Neural progenitor cell (in vitro differentiated cells): ENCODE data around the gene ZNF639. TPM values are rescaled to one million over a fixed set of nuclear protein-coding genes. Genes with fewer than 3 reads are reported as not detected.

Experiments used
- DNase-seq: peaks from one replicate; pipeline ENCODE4 v3.0.0-alpha.2; 2016; ENCODE audit warnings: low spot score
- H2AFZ ChIP-seq: fragments of 200-600 bp; sonication (generic); replicated peaks from 2 replicates; pipeline ENCODE4 v1.6.1; 2016; ENCODE audit warnings: antibody characterized with exemption
- H3F3A ChIP-seq: fragments of 200-600 bp; sonication (generic); 2 replicates; pipeline ENCODE4 v1.6.1; 2016; ENCODE audit warnings: antibody characterized with exemption, low read depth
- H3K27ac ChIP-seq: fragments of 200-600 bp; sonication (generic); 2 replicates; pipeline ENCODE4 v1.5.1; 2016; ENCODE audit warnings: mild to moderate bottlenecking
- H3K27me3 ChIP-seq: fragments of 200-600 bp; sonication (generic); 2 replicates; pipeline ENCODE4 v1.6.1; 2016; ENCODE audit warnings: mild to moderate bottlenecking, moderate library complexity
- H3K36me3 ChIP-seq: fragments of 200-600 bp; sonication (generic); 2 replicates; pipeline ENCODE4 v1.5.1; 2016
- H3K4me1 ChIP-seq: fragments of 200-600 bp; sonication (generic); 2 replicates; pipeline ENCODE4 v1.6.1; 2016; ENCODE audit warnings: mixed run types
- H3K4me2 ChIP-seq: fragments of 200-600 bp; sonication (generic); 2 replicates; pipeline ENCODE4 v1.6.1; 2016
- H3K4me3 ChIP-seq: fragments of 200-600 bp; sonication (generic); 2 replicates; pipeline ENCODE4 v1.5.1; 2016
- H3K79me2 ChIP-seq: fragments of 200-600 bp; sonication (generic); 2 replicates; pipeline ENCODE4 v1.6.1; 2016; ENCODE audit warnings: low read depth
- H3K9ac ChIP-seq: fragments of 200-600 bp; sonication (generic); 2 replicates; pipeline ENCODE4 v1.6.1; 2016
- H3K9me3 ChIP-seq: fragments of 200-600 bp; sonication (generic); 2 replicates; pipeline ENCODE4 v1.5.1; 2016; ENCODE audit warnings: low read depth
- H4K20me1 ChIP-seq: fragments of 200-600 bp; sonication (generic); 2 replicates; pipeline ENCODE4 v1.6.1; 2016; ENCODE audit warnings: low read depth
- H3K27ac Mint-ChIP-seq: 3 replicates; pipeline ENCODE4 v1.8.0; 2021; ENCODE audit warnings: mixed read lengths
- H3K27me3 Mint-ChIP-seq: 2 replicates; pipeline ENCODE4 v1.8.0; 2022; ENCODE audit warnings: low read depth, mild to moderate bottlenecking, inconsistent platforms, moderate library complexity, mixed read lengths; ENCODE audit not compliant: insufficient read depth
- H3K36me3 Mint-ChIP-seq: 3 replicates; pipeline ENCODE4 v1.8.0; 2021; ENCODE audit warnings: mixed read lengths
- H3K4me1 Mint-ChIP-seq: 3 replicates; pipeline ENCODE4 v1.8.0; 2021; ENCODE audit warnings: mixed read lengths
- H3K4me3 Mint-ChIP-seq: 3 replicates; pipeline ENCODE4 v1.8.0; 2021; ENCODE audit warnings: mild to moderate bottlenecking, moderate library complexity, mixed read lengths
- H3K9me3 Mint-ChIP-seq: 3 replicates; pipeline ENCODE4 v1.8.0; 2020; ENCODE audit warnings: mixed read lengths
- EZH2 ChIP-seq: fragments of 200-600 bp; sonication (generic); IDR thresholded peaks from 2 replicates; pipeline ENCODE4 v1.6.1; 2017; ENCODE audit warnings: antibody characterized with exemption, mild to moderate bottlenecking, moderate library complexity
- EZH2phosphoT487 ChIP-seq: fragments of 200-600 bp; sonication (generic); IDR thresholded peaks from 2 replicates; pipeline ENCODE4 v1.6.1; 2017; ENCODE audit warnings: antibody characterized with exemption
- total RNA-seq: library from RNA; depleted of rRNA; stranded (reverse); fragments of >200 nt; gene quantifications from 2 replicates; pipeline ENCODE4 v1.2.3, GENCODE V29; 2015; ENCODE audit warnings: low replicate concordance
- TF ChIP-seq, protein P1 (sequence below): fragments of 200-600 bp; sonication (generic); IDR thresholded peaks from 2 replicates; pipeline ENCODE4 v1.5.1; 2017; ENCODE audit warnings: antibody characterized with exemption, mild to moderate bottlenecking

Gene ZNF639
- total RNA-seq, 1 donor from 2014 or later: 107 TPM

GRCh38 chr3:179278151-179278550 lies 44.7 kb upstream of the ZNF639 start:
- Histone ChIP-seq H3K27ac (no peak overlapping the region), H2AFZ (no peak overlapping the region), H4K20me1 (no peaks in the 10 kb centered on the region), H3K27me3 (no peaks in the 10 kb centered on the region), H3K9me3 (no peaks in the 10 kb centered on the region), H3K4me3 (no peak overlapping the region), H3K4me2 (no peak overlapping the region), H3K4me1 (no peaks in the 10 kb centered on the region), H3F3A (no peaks in the 10 kb centered on the region), H3K79me2 (no peaks in the 10 kb centered on the region), H3K36me3 (no peaks in the 10 kb centered on the region), H3K9ac (no peak overlapping the region)
- H3K9me3 Mint-ChIP-seq: no peaks in the 10 kb centered on the region
- peaks cover 2% of the 10 kb centered on the region for H3K27me3 Mint-ChIP-seq
- no peaks in the 10 kb centered on the region for H3K4me1 Mint-ChIP-seq
- H3K4me3 Mint-ChIP-seq: no peak overlapping the region
- no peak for TF ChIP-seq EZH2phosphoT487
- TF ChIP-seq, protein P1, sequence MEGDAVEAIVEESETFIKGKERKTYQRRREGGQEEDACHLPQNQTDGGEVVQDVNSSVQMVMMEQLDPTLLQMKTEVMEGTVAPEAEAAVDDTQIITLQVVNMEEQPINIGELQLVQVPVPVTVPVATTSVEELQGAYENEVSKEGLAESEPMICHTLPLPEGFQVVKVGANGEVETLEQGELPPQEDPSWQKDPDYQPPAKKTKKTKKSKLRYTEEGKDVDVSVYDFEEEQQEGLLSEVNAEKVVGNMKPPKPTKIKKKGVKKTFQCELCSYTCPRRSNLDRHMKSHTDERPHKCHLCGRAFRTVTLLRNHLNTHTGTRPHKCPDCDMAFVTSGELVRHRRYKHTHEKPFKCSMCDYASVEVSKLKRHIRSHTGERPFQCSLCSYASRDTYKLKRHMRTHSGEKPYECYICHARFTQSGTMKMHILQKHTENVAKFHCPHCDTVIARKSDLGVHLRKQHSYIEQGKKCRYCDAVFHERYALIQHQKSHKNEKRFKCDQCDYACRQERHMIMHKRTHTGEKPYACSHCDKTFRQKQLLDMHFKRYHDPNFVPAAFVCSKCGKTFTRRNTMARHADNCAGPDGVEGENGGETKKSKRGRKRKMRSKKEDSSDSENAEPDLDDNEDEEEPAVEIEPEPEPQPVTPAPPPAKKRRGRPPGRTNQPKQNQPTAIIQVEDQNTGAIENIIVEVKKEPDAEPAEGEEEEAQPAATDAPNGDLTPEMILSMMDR: no peak
- TF ChIP-seq EZH2: no peak
- no peaks in the 10 kb centered on the region for H3K36me3 Mint-ChIP-seq
- H3K27ac Mint-ChIP-seq: no peak overlapping the region
- DNase-seq: no peak

GRCh38 chr3:179278932-179279693 lies 43.7 kb upstream of the ZNF639 start:
- Histone ChIP-seq H3K36me3 (no peaks in the 10 kb centered on the region), H3K79me2 (no peaks in the 10 kb centered on the region), H3K4me3 (no peak overlapping the region), H3K27ac (no peak overlapping the region), H3K4me1 (no peaks in the 10 kb centered on the region), H3K27me3 (no peaks in the 10 kb centered on the region), H3K9me3 (no peaks in the 10 kb centered on the region), H3K4me2 (no peak overlapping the region), H4K20me1 (no peaks in the 10 kb centered on the region), H3F3A (no peaks in the 10 kb centered on the region), H2AFZ (no peak overlapping the region), H3K9ac (no peak overlapping the region)
- Mint-ChIP-seq H3K4me3 (no peak overlapping the region), H3K4me1 (no peaks in the 10 kb centered on the region), H3K27me3 (peaks cover 2% of the 10 kb centered on the region), H3K27ac (no peak overlapping the region), H3K36me3 (no peaks in the 10 kb centered on the region), H3K9me3 (no peaks in the 10 kb centered on the region)
- TF ChIP-seq, protein P1: no peak
- no peak for TF ChIP-seq EZH2phosphoT487
- no peak for TF ChIP-seq EZH2
- no peak for DNase-seq

GRCh38 chr3:179279837-179280236 lies 43.0 kb upstream of the ZNF639 start:
- H3K36me3 ChIP-seq: no peaks in the 10 kb centered on the region
- H3K4me1 ChIP-seq: no peaks in the 10 kb centered on the region
- H4K20me1 ChIP-seq: no peaks in the 10 kb centered on the region
- no peaks in the 10 kb centered on the region for H3K36me3 Mint-ChIP-seq
- H3K9ac ChIP-seq: no peak overlapping the region
- H3K4me3 Mint-ChIP-seq: no peak overlapping the region
- H3K27me3 ChIP-seq: no peaks in the 10 kb centered on the region
- no peak overlapping the region for H3K27ac Mint-ChIP-seq
- H3K4me1 Mint-ChIP-seq: no peaks in the 10 kb centered on the region
- no peak overlapping the region for H3K4me2 ChIP-seq
- H3K27ac ChIP-seq: no peak overlapping the region
- TF ChIP-seq EZH2 (no peak), EZH2phosphoT487 (no peak)
- TF ChIP-seq, protein P1: no peak
- no peaks in the 10 kb centered on the region for H3F3A ChIP-seq
- no peaks in the 10 kb centered on the region for H3K79me2 ChIP-seq
- no peak for DNase-seq
- H3K27me3 Mint-ChIP-seq: peaks cover 2% of the 10 kb centered on the region
- no peak overlapping the region for H2AFZ ChIP-seq
- no peaks in the 10 kb centered on the region for H3K9me3 ChIP-seq
- no peak overlapping the region for H3K4me3 ChIP-seq
- no peaks in the 10 kb centered on the region for H3K9me3 Mint-ChIP-seq
